Subcutaneous adipose tissue (tissue), 4 donors: ENCODE data around the gene FGF14. TPM values are rescaled to one million over a fixed set of nuclear protein-coding genes. Genes with fewer than 3 reads are reported as not detected.

Experiments used
- CTCF ChIP-seq: fragments of 450-650 bp; IDR thresholded peaks from one replicate; pipeline ENCODE4 v1.5.1; 2016; ENCODE audit warnings: low read depth, mild to moderate bottlenecking, control low read depth, antibody characterized with exemption, moderate library complexity
- total RNA-seq, 4 donors: library from RNA; depleted of rRNA; stranded (reverse); fragments of >200 nt; gene quantifications; one replicate each; pipeline ENCODE4 v1.1.0, GENCODE V29; 2016

FGF14 gene
- total RNA-seq, 4 donors from 2014 or later, result 0.17 to 3.6 (median 0.93) TPM

- TF ChIP-seq CTCF, result no peak
These were observed 262.2 kb downstream of the FGF14 start for GRCh38 chr13:102139626-102140025.

GRCh38 chr13:102138635-102139190 lies 263.1 kb downstream of the FGF14 start:
- TF ChIP-seq CTCF, result no peak

- no peak for TF ChIP-seq CTCF
These were observed 265.0 kb downstream of the FGF14 start for GRCh38 chr13:102136735-102137296.

GRCh38 chr13:102132777-102133295 lies 269.0 kb downstream of the FGF14 start:
- no peak for TF ChIP-seq CTCF

- no peak for TF ChIP-seq CTCF
These were observed 270.6 kb downstream of the FGF14 start for GRCh38 chr13:102131246-102131645.

GRCh38 chr13:102128216-102128810 lies 273.5 kb downstream of the FGF14 start:
- no peak for TF ChIP-seq CTCF

GRCh38 chr13:102127153-102127552 lies 274.7 kb downstream of the FGF14 start:
- TF ChIP-seq CTCF, result no peak
